GM12878 (cell line): Measurements from ENCODE around the gene METRN. TPM values are rescaled to one million over a fixed set of nuclear protein-coding genes. Genes with fewer than 3 reads are reported as not detected.

Experiments
- ATAC-seq: fragments of 200-7000 bp; cut with Tn5 transposase; 3 replicates; pipeline ENCODE4 v1.9.1; 2020; ENCODE audit warnings: mild to moderate bottlenecking, moderate library complexity
- BruUV-seq: library from RNA; stranded (reverse); fragments of 400-500 nt; replicated peaks from 2 replicates; lab custom pipeline; 2021; lab: Mats Ljungman, UMichigan
- CTCF ChIA-PET: fragments of 300-600 bp; sonication (Branson Sonifier 250); formaldehyde crosslinking; extraction: SDS; loops from one replicate; lab custom pipeline; 2021; ENCODE audit warnings: inconsistent platforms; lab: Yijun Ruan, JAX
- POLR2A ChIA-PET: fragments of 350-600 bp; formaldehyde crosslinking; extraction: SDS; loops from one replicate; lab custom pipeline; 2021; ENCODE audit warnings: inconsistent platforms; lab: Charles Lee
- RAD21 ChIA-PET: fragments of 300-600 bp; sonication (Branson Sonifier 250); formaldehyde crosslinking; loops from one replicate; lab custom pipeline; 2023; ENCODE audit warnings: antibody characterized with exemption; ENCODE audit not compliant: unreplicated experiment; lab: Charles Lee
- SMC1A ChIA-PET: fragments of 300-600 bp; sonication (Branson Sonifier 250); formaldehyde crosslinking; loops from one replicate; lab custom pipeline; 2023; ENCODE audit not compliant: unreplicated experiment, uncharacterized antibody; lab: Charles Lee
- DNase-seq: peaks from one replicate; pipeline ENCODE4 v3.0.0-alpha.2; 2011; ENCODE audit warnings: low read depth, low spot score
- FAIRE-seq: peaks from 3 replicates; lab custom pipeline; 2011; peaks lifted over from hg19 to GRCh38; lab: Jason Lieb, UNC
- H2AFZ ChIP-seq: 2 replicates; pipeline ENCODE4 v1.6.0; 2011; ENCODE audit warnings: low read depth, low read length, control low read depth; ENCODE audit not compliant: control insufficient read depth
- H3K27ac ChIP-seq: 2 replicates; pipeline ENCODE4 v1.5.1; 2011; ENCODE audit warnings: control low read depth; ENCODE audit not compliant: control insufficient read depth, insufficient read depth
- H3K27me3 ChIP-seq, 2 experiments: replicated peaks in 1 of 2; 2 replicates each; pipeline versions ENCODE4 v1.6.0 to v1.6.1; 2011; ENCODE audit warnings: low read length in 1 of 2; ENCODE audit not compliant: control insufficient read depth in 2 of 2, insufficient read depth in 2 of 2
- H3K36me3 ChIP-seq, 2 experiments: 2 replicates each; pipeline ENCODE4 v1.5.1; 2011; ENCODE audit warnings: low read length in 1 of 2; ENCODE audit not compliant: control insufficient read depth in 2 of 2, insufficient read depth in 2 of 2
- H3K4me1 ChIP-seq: 2 replicates; pipeline ENCODE4 v1.6.1; 2011; ENCODE audit warnings: mild to moderate bottlenecking, low read length, moderate library complexity, mixed read lengths; ENCODE audit not compliant: control insufficient read depth, insufficient read depth
- H3K4me2 ChIP-seq: 2 replicates; pipeline ENCODE4 v1.6.0; 2011; ENCODE audit warnings: control low read depth; ENCODE audit not compliant: control insufficient read depth, insufficient read depth
- H3K4me3 ChIP-seq: fragments of 200-600 bp; sonication (generic); 2 replicates; pipeline ENCODE4 v1.5.1; 2016
- H3K79me2 ChIP-seq: 2 replicates; pipeline ENCODE4 v1.6.0; 2011; ENCODE audit warnings: low read length; ENCODE audit not compliant: control insufficient read depth, insufficient read depth
- H3K9ac ChIP-seq: 2 replicates; pipeline ENCODE4 v1.8.0; 2011; ENCODE audit warnings: low read length, control low read depth, mixed read lengths; ENCODE audit not compliant: control insufficient read depth, insufficient read depth
- H3K9me3 ChIP-seq: replicated peaks from 3 replicates; pipeline ENCODE4 v1.5.1; 2011; ENCODE audit warnings: mild to moderate bottlenecking, low read length; ENCODE audit not compliant: control insufficient read depth, insufficient read depth
- H4K20me1 ChIP-seq: 2 replicates; pipeline ENCODE4 v1.6.0; 2011; ENCODE audit not compliant: control insufficient read depth, insufficient read depth
- ATF2 ChIP-seq: IDR thresholded peaks from 2 replicates; pipeline ENCODE4 v1.6.1; 2012; ENCODE audit warnings: low read length, inconsistent platforms
- ATF7 ChIP-seq: fragments of 450-650 bp; IDR thresholded peaks from 2 replicates; pipeline ENCODE4 v1.6.1; 2016; ENCODE audit warnings: low read depth, mild to moderate bottlenecking
- CHD4 ChIP-seq: fragments of 200-600 bp; sonication (generic); IDR thresholded peaks from 2 replicates; pipeline ENCODE4 v1.6.1; 2016; ENCODE audit warnings: mild to moderate bottlenecking
- E2F4 ChIP-seq: IDR thresholded peaks from 2 replicates; pipeline ENCODE4 v1.6.1; 2012; ENCODE audit warnings: low read depth, low read length, improper control_type of control experiment
- MAX ChIP-seq: IDR thresholded peaks from 2 replicates; pipeline ENCODE4 v1.6.1; 2012; ENCODE audit warnings: low read depth, low read length, improper control_type of control experiment
- NR2F1 ChIP-seq: fragments of 450-650 bp; conservative IDR thresholded peaks from 2 replicates; pipeline ENCODE4 v1.6.1; 2017; ENCODE audit warnings: mild to moderate bottlenecking
- RUNX3 ChIP-seq: IDR thresholded peaks from 2 replicates; pipeline ENCODE4 v1.6.1; 2012; ENCODE audit warnings: low read length, inconsistent platforms
- TARDBP ChIP-seq: IDR thresholded peaks from 2 replicates; pipeline ENCODE4 v1.6.1; 2016; ENCODE audit warnings: borderline replicate concordance
- WGBS: methylation state at CpG from one replicate; pipeline ENCODE4 v1.1.6; 2016; ENCODE audit warnings: low lambda C conversion rate; ENCODE audit not compliant: insufficient replicate concordance, insufficient coverage; ENCODE audit errors: missing lambda C conversion rate; 5-methylcytosine and 5-hydroxymethylcytosine counted together
- in situ Hi-C: fragments of 300-500 bp; cut with MboI; formaldehyde crosslinking; loops from 9 replicates; pipeline ENCODE4 v1.14.3; 2018; ENCODE audit warnings: mixed read lengths
- intact Hi-C: fragments of 100-400 bp; cut with micrococcal nuclease; formaldehyde crosslinking; loops from one replicate; pipeline ENCODE4 v1.14.2; 2022; ENCODE audit not compliant: unreplicated experiment
- polyA plus RNA-seq, 11 experiments: library from polyadenylated mRNA; depleted of rRNA in 4 of 11; unstranded in 6 of 11; stranded (reverse) in 5 of 11; fragments of >200 nt; fragmentation: Nextera tagmentation in 4 of 11; fragmentation: Illumina TruSeq in 1 of 11; extraction: Ambion mirVana in 4 of 11; extraction: Trizol in 1 of 11; gene quantifications; 1 replicate in 1 of 11; 2 replicates in 10 of 11; pipeline versions ENCODE4 v1.2.1 to v1.2.3, GENCODE V29; 2011 to 2016; ENCODE audit warnings: inconsistent platforms in 2 of 11, missing spikeins in 2 of 11, low read depth in 1 of 11
- total RNA-seq, 4 experiments: library from RNA; depleted of rRNA in 3 of 4; stranded (reverse); fragments of >200 nt in 3 of 4; fragmentation: Illumina TruSeq in 1 of 4; extraction: Trizol in 1 of 4; gene quantifications; 2 replicates each; pipeline versions ENCODE4 v1.2.1 to v1.2.3, GENCODE V29; 2013 to 2021

Gene METRN
- total and polyA plus RNA-seq, 10 of the 15 experiments (the other 5 are each of a cell fraction or from before 2014, with no cell fraction given) = 0.11 to 12.8 (median 1.1) TPM; not detected in 1

GRCh38 chr16:721765-722540, 7.0 kb downstream of the METRN start:
- no peak overlapping the region for H2AFZ ChIP-seq
- BruUV-seq = no TSS peak
- H3K4me3 ChIP-seq = peak overlapping the region; percentile 86; the same call in 1 of the 2 replicates
- POLR2A ChIA-PET = interaction anchor here (0.7 to 2.5 kb wide), 7 partner anchors 8 to 150 kb away, joined by 3 to 29 read pairs (median 6); partner anchors contain the start of genes CHTF18, CIAO3 and RPUSD1
- no peak overlapping the region for H3K27ac ChIP-seq
- DNase-seq (no peak), FAIRE-seq (no peak), ATAC-seq (no peak)
- no peaks in the 10 kb centered on the region for H3K27me3 ChIP-seq
- intact Hi-C loops (loop anchor here (2.0 kb wide), 2 partner anchors 19 to 37 kb away; partner anchors contain the start of genes CIAO3 and JMJD8), in situ Hi-C loops (no loop called here)
- H4K20me1 ChIP-seq = no peaks in the 10 kb centered on the region
- no peaks in the 10 kb centered on the region; the same call in 1 of the 2 replicates for H3K79me2 ChIP-seq
- no peaks in the 10 kb centered on the region for H3K9me3 ChIP-seq
- peak overlapping the region; percentile 69 for H3K4me2 ChIP-seq
- CTCF ChIA-PET = interaction anchor here (0.7 to 2.5 kb wide), 5 partner anchors 10 to 18 kb away, joined by 3 to 13 read pairs (median 4); no protein-coding TSS in a partner anchor
- RAD21 ChIA-PET = interaction anchor here (0.8 to 2.4 kb wide), 3 partner anchors 16 to 66 kb away, joined by 3 to 10 read pairs (median 10); partner anchors contain the start of genes CHTF18 and RPUSD1
- SMC1A ChIA-PET = interaction anchor here (1.2 kb wide), 1 partner anchor 15 kb away, joined by 3 read pairs; no protein-coding TSS in a partner anchor
- TF ChIP-seq CHD4 (no peak), NR2F1 (no peak)
- TF ChIP-seq, all 136 proteins: peak for 0
- H3K4me1 ChIP-seq = peaks cover 20% of the 10 kb centered on the region
- no peak overlapping the region for H3K9ac ChIP-seq
- no peaks in the 10 kb centered on the region for H3K36me3 ChIP-seq
- WGBS = 66% methylated on average over 48 of the region's 51 CpGs

GRCh38 chr16:722835-723633, 8.1 kb downstream of the METRN start:
- no peaks in the 10 kb centered on the region for H3K9me3 ChIP-seq
- BruUV-seq = no TSS peak
- no peak overlapping the region for H3K27ac ChIP-seq
- H3K4me2 ChIP-seq = no peak overlapping the region
- in situ Hi-C loops (no loop called here), intact Hi-C loops (no loop called here)
- ChIA-PET SMC1A (no interaction called here), CTCF (interaction anchor here (0.7 to 1.4 kb wide), 3 partner anchors 13 to 63 kb away, joined by 3 to 4 read pairs (median 3); no protein-coding TSS in a partner anchor), POLR2A (interaction anchor here (0.8 to 1.0 kb wide), 2 partner anchors 13 to 42 kb away, joined by 3 read pairs; no protein-coding TSS in a partner anchor), RAD21 (interaction anchor here (0.5 kb wide), 1 partner anchor 15 kb away, joined by 3 read pairs; no protein-coding TSS in a partner anchor)
- FAIRE-seq (no peak), ATAC-seq (no peak), DNase-seq (no peak)
- no peaks in the 10 kb centered on the region for H3K36me3 ChIP-seq
- no peaks in the 10 kb centered on the region for H3K27me3 ChIP-seq
- no peaks in the 10 kb centered on the region for H4K20me1 ChIP-seq
- no peak overlapping the region for H3K4me3 ChIP-seq
- no peaks in the 10 kb centered on the region; the same call in none of the 2 replicates for H3K79me2 ChIP-seq
- no peak overlapping the region for H3K9ac ChIP-seq
- peaks cover 20% of the 10 kb centered on the region for H3K4me1 ChIP-seq
- no peak overlapping the region for H2AFZ ChIP-seq
- 86% methylated on average over 24 of the region's 24 CpGs for WGBS
- TF ChIP-seq ATF7 (no peak), RUNX3 (no peak), TARDBP (no peak), MAX (no peak), E2F4 (no peak), ATF2 (no peak)
